HS-5 (cell line): ENCODE data around the gene LYSMD3.

Source experiments
- DNase-seq: peaks from one replicate; pipeline ENCODE4 v3.0.0-alpha.2; 2012; ENCODE audit warnings: low read depth

LYSMD3 gene

GRCh38 chr5:90479611-90480385 is 49.6 kb downstream of the LYSMD3 start:
- DNase-seq = peak; percentile 56

- DNase-seq = no peak
These were observed 51.7 kb downstream of the LYSMD3 start for GRCh38 chr5:90477621-90478215.

GRCh38 chr5:90477073-90477472 is 52.3 kb downstream of the LYSMD3 start:
- DNase-seq = no peak

GRCh38 chr5:90476391-90476790 is 53.0 kb downstream of the LYSMD3 start:
- no peak for DNase-seq

GRCh38 chr5:90475436-90475980 is 53.9 kb downstream of the LYSMD3 start:
- no peak for DNase-seq

- peak; percentile 78 for DNase-seq
These were observed 54.9 kb downstream of the LYSMD3 start, which contains the start of the genes MBLAC2 and POLR3G for GRCh38 chr5:90474235-90475107. MBLAC2 (minus strand) TSS chr5:90474771; CDS start chr5:90474292, 479 bp downstream. POLR3G (plus strand) TSS chr5:90474864; CDS start chr5:90485568, 10,704 bp downstream.

- DNase-seq = no peak
These were observed 55.8 kb downstream of the LYSMD3 start for GRCh38 chr5:90473396-90474234.

GRCh38 chr5:90472783-90473395 is 56.5 kb downstream of the LYSMD3 start:
- DNase-seq = no peak
